HuH-7 (cell line): ENCODE measurements around the gene TBL1XR1.
"Not testable (repeated sequence)": the region's sequence is repeated elsewhere in the genome, so short reads cannot be mapped to it uniquely, and the experiment has no call there.

Source experiments
- DNase-seq: peaks from one replicate; pipeline ENCODE4 v3.0.0; 2011; ENCODE audit warnings: low spot score

TBL1XR1 gene

GRCh38 chr3:177141471-177141870 is 55.8 kb downstream of the TBL1XR1 start:
- DNase-seq = no peak

GRCh38 chr3:177139220-177139619 is 58.1 kb downstream of the TBL1XR1 start:
- DNase-seq = not testable (repeated sequence)

- DNase-seq = no peak
Observed at GRCh38 chr3:177137774-177138705, 59.2 kb downstream of the TBL1XR1 start.

GRCh38 chr3:177136741-177137140 is 60.5 kb downstream of the TBL1XR1 start:
- no peak for DNase-seq

- DNase-seq = no peak
Observed at GRCh38 chr3:177135841-177136492, 61.3 kb downstream of the TBL1XR1 start.

GRCh38 chr3:177134816-177135210 is 62.5 kb downstream of the TBL1XR1 start:
- DNase-seq = no peak

GRCh38 chr3:177133860-177134815 is 63.1 kb downstream of the TBL1XR1 start:
- DNase-seq = no peak

- no peak for DNase-seq
Observed at GRCh38 chr3:177131927-177132636, 65.2 kb downstream of the TBL1XR1 start.

GRCh38 chr3:177127008-177127407 is 70.3 kb downstream of the TBL1XR1 start:
- DNase-seq = no peak

GRCh38 chr3:177126015-177126773 is 71.1 kb downstream of the TBL1XR1 start:
- no peak for DNase-seq

GRCh38 chr3:177124882-177125281 is 72.4 kb downstream of the TBL1XR1 start:
- DNase-seq = no peak

GRCh38 chr3:177123822-177124221 is 73.5 kb downstream of the TBL1XR1 start:
- no peak for DNase-seq

- DNase-seq = no peak
Observed at GRCh38 chr3:177122183-177122856, 75.0 kb downstream of the TBL1XR1 start.

GRCh38 chr3:177119829-177120228 is 77.5 kb downstream of the TBL1XR1 start:
- DNase-seq = no peak

GRCh38 chr3:177114253-177114652 is 83.0 kb downstream of the TBL1XR1 start:
- no peak for DNase-seq

GRCh38 chr3:177111541-177111949 is 85.7 kb downstream of the TBL1XR1 start:
- DNase-seq = peak; percentile 12

GRCh38 chr3:177110895-177111294 is 86.4 kb downstream of the TBL1XR1 start:
- DNase-seq = no peak

- DNase-seq = no peak
Observed at GRCh38 chr3:177110386-177110785, 86.9 kb downstream of the TBL1XR1 start.

- no peak for DNase-seq
Observed at GRCh38 chr3:177109688-177110330, 87.5 kb downstream of the TBL1XR1 start.

- no peak for DNase-seq
Observed at GRCh38 chr3:177108648-177109047, 88.6 kb downstream of the TBL1XR1 start.
